GM12878 (cell line): ENCODE measurements around the gene KLF3. TPM values are rescaled to one million over a fixed set of nuclear protein-coding genes. Genes with fewer than 3 reads are reported as not detected.

Source experiments
- ATAC-seq: fragments of 200-7000 bp; cut with Tn5 transposase; 3 replicates; pipeline ENCODE4 v1.9.1; 2020; ENCODE audit warnings: mild to moderate bottlenecking, moderate library complexity
- BruUV-seq: library from RNA; stranded (reverse); fragments of 400-500 nt; replicated peaks from 2 replicates; lab custom pipeline; 2021; lab: Mats Ljungman, UMichigan
- CTCF ChIA-PET: fragments of 300-600 bp; sonication (Branson Sonifier 250); formaldehyde crosslinking; extraction: SDS; loops from one replicate; lab custom pipeline; 2021; ENCODE audit warnings: inconsistent platforms; lab: Yijun Ruan, JAX
- POLR2A ChIA-PET: fragments of 350-600 bp; formaldehyde crosslinking; extraction: SDS; loops from one replicate; lab custom pipeline; 2021; ENCODE audit warnings: inconsistent platforms; lab: Charles Lee
- RAD21 ChIA-PET: fragments of 300-600 bp; sonication (Branson Sonifier 250); formaldehyde crosslinking; loops from one replicate; lab custom pipeline; 2023; ENCODE audit warnings: antibody characterized with exemption; ENCODE audit not compliant: unreplicated experiment; lab: Charles Lee
- SMC1A ChIA-PET: fragments of 300-600 bp; sonication (Branson Sonifier 250); formaldehyde crosslinking; loops from one replicate; lab custom pipeline; 2023; ENCODE audit not compliant: unreplicated experiment, uncharacterized antibody; lab: Charles Lee
- DNase-seq: peaks from one replicate; pipeline ENCODE4 v3.0.0-alpha.2; 2011; ENCODE audit warnings: low read depth, low spot score
- FAIRE-seq: peaks from 3 replicates; lab custom pipeline; 2011; peaks lifted over from hg19 to GRCh38; lab: Jason Lieb, UNC
- H2AFZ ChIP-seq: 2 replicates; pipeline ENCODE4 v1.6.0; 2011; ENCODE audit warnings: low read depth, low read length, control low read depth; ENCODE audit not compliant: control insufficient read depth
- H3K27ac ChIP-seq: 2 replicates; pipeline ENCODE4 v1.5.1; 2011; ENCODE audit warnings: control low read depth; ENCODE audit not compliant: control insufficient read depth, insufficient read depth
- H3K27me3 ChIP-seq, 2 experiments: replicated peaks in 1 of 2; 2 replicates each; pipeline versions ENCODE4 v1.6.0 to v1.6.1; 2011; ENCODE audit warnings: low read length in 1 of 2; ENCODE audit not compliant: control insufficient read depth in 2 of 2, insufficient read depth in 2 of 2
- H3K36me3 ChIP-seq, 2 experiments: 2 replicates each; pipeline ENCODE4 v1.5.1; 2011; ENCODE audit warnings: low read length in 1 of 2; ENCODE audit not compliant: control insufficient read depth in 2 of 2, insufficient read depth in 2 of 2
- H3K4me1 ChIP-seq: 2 replicates; pipeline ENCODE4 v1.6.1; 2011; ENCODE audit warnings: mild to moderate bottlenecking, low read length, moderate library complexity, mixed read lengths; ENCODE audit not compliant: control insufficient read depth, insufficient read depth
- H3K4me2 ChIP-seq: 2 replicates; pipeline ENCODE4 v1.6.0; 2011; ENCODE audit warnings: control low read depth; ENCODE audit not compliant: control insufficient read depth, insufficient read depth
- H3K4me3 ChIP-seq: fragments of 200-600 bp; sonication (generic); 2 replicates; pipeline ENCODE4 v1.5.1; 2016
- H3K79me2 ChIP-seq: 2 replicates; pipeline ENCODE4 v1.6.0; 2011; ENCODE audit warnings: low read length; ENCODE audit not compliant: control insufficient read depth, insufficient read depth
- H3K9ac ChIP-seq: 2 replicates; pipeline ENCODE4 v1.8.0; 2011; ENCODE audit warnings: low read length, control low read depth, mixed read lengths; ENCODE audit not compliant: control insufficient read depth, insufficient read depth
- H3K9me3 ChIP-seq: replicated peaks from 3 replicates; pipeline ENCODE4 v1.5.1; 2011; ENCODE audit warnings: mild to moderate bottlenecking, low read length; ENCODE audit not compliant: control insufficient read depth, insufficient read depth
- H4K20me1 ChIP-seq: 2 replicates; pipeline ENCODE4 v1.6.0; 2011; ENCODE audit not compliant: control insufficient read depth, insufficient read depth
- BACH1 ChIP-seq: fragments of 450-650 bp; IDR thresholded peaks from 2 replicates; pipeline ENCODE4 v1.6.1; 2017; ENCODE audit warnings: mild to moderate bottlenecking, borderline replicate concordance
- CEBPZ ChIP-seq: fragments of 150-350 bp; IDR thresholded peaks from 2 replicates; pipeline ENCODE4 v1.6.1; 2016; ENCODE audit warnings: low read depth, low read length
- MTA3 ChIP-seq: IDR thresholded peaks from 2 replicates; pipeline ENCODE4 v1.6.1; 2012; ENCODE audit warnings: low read length, inconsistent platforms, borderline replicate concordance
- SKIL ChIP-seq: fragments of 450-650 bp; IDR thresholded peaks from 2 replicates; pipeline ENCODE4 v1.6.1; 2017; ENCODE audit warnings: mild to moderate bottlenecking, low read depth, inconsistent platforms; ENCODE audit not compliant: poor library complexity, severe bottlenecking
- SUZ12 ChIP-seq: fragments of 200-600 bp; sonication (generic); IDR thresholded peaks from one replicate; pipeline ENCODE4 v1.6.1; 2018; ENCODE audit warnings: antibody characterized with exemption, mild to moderate bottlenecking; ENCODE audit not compliant: unreplicated experiment
- USF1 ChIP-seq: IDR thresholded peaks from 2 replicates; pipeline ENCODE4 v1.6.1; 2011; ENCODE audit warnings: borderline replicate concordance, low read depth, mild to moderate bottlenecking, moderate library complexity, mixed read lengths, low read length; ENCODE audit not compliant: insufficient read depth; ENCODE audit errors: extremely low read length
- ZNF622 ChIP-seq: fragments of 450-650 bp; IDR thresholded peaks from 2 replicates; pipeline ENCODE4 v1.6.1; 2017; ENCODE audit warnings: mild to moderate bottlenecking, inconsistent platforms
- whole genome bisulfite sequencing: methylation state at CpG from one replicate; pipeline ENCODE4 v1.1.6; 2016; ENCODE audit warnings: low lambda C conversion rate; ENCODE audit not compliant: insufficient replicate concordance, insufficient coverage; ENCODE audit errors: missing lambda C conversion rate; 5-methylcytosine and 5-hydroxymethylcytosine counted together
- in situ Hi-C: fragments of 300-500 bp; cut with MboI; formaldehyde crosslinking; loops from 9 replicates; pipeline ENCODE4 v1.14.3; 2018; ENCODE audit warnings: mixed read lengths
- intact Hi-C: fragments of 100-400 bp; cut with micrococcal nuclease; formaldehyde crosslinking; loops from one replicate; pipeline ENCODE4 v1.14.2; 2022; ENCODE audit not compliant: unreplicated experiment
- polyA plus RNA-seq, 11 experiments: library from polyadenylated mRNA; depleted of rRNA in 4 of 11; unstranded in 6 of 11; stranded (reverse) in 5 of 11; fragments of >200 nt; fragmentation: Nextera tagmentation in 4 of 11; fragmentation: Illumina TruSeq in 1 of 11; extraction: Ambion mirVana in 4 of 11; extraction: Trizol in 1 of 11; gene quantifications; 1 replicate in 1 of 11; 2 replicates in 10 of 11; pipeline versions ENCODE4 v1.2.1 to v1.2.3, GENCODE V29; 2011 to 2016; ENCODE audit warnings: inconsistent platforms in 2 of 11, missing spikeins in 2 of 11, low read depth in 1 of 11
- total RNA-seq, 4 experiments: library from RNA; depleted of rRNA in 3 of 4; stranded (reverse); fragments of >200 nt in 3 of 4; fragmentation: Illumina TruSeq in 1 of 4; extraction: Trizol in 1 of 4; gene quantifications; 2 replicates each; pipeline versions ENCODE4 v1.2.1 to v1.2.3, GENCODE V29; 2013 to 2021

The KLF3 gene
- total and polyA plus RNA-seq, 10 of the 15 experiments (the other 5 are each of a cell fraction or from before 2014, with no cell fraction given), result 1.4 to 5.8 (median 2.1) TPM

- ChIA-PET RAD21 (no interaction called here), CTCF (interaction anchor here (1.5 kb wide), 1 partner anchor 80 kb away, joined by 3 read pairs; no protein-coding TSS in a partner anchor), SMC1A (interaction anchor here (1.0 kb wide), 1 partner anchor 38 kb away, joined by 3 read pairs; no protein-coding TSS in a partner anchor), POLR2A (no interaction called here)
- no peak for ATAC-seq
- TF ChIP-seq MTA3 (no peak), CEBPZ (no peak)
- 100% methylated on average over 1 of the region's 1 CpG for WGBS
- Histone ChIP-seq H3K9ac (no peak overlapping the region), H3K4me2 (no peak overlapping the region), H3K79me2 (no peaks in the 10 kb centered on the region), H3K4me3 (no peak overlapping the region), H3K27me3 (peaks cover 0 to 3% of the 10 kb centered on the region in 2 experiments; a peak in 1 of 4 replicates), H4K20me1 (no peaks in the 10 kb centered on the region), H3K36me3 (no peaks in the 10 kb centered on the region), H3K4me1 (no peaks in the 10 kb centered on the region), H3K9me3 (no peaks in the 10 kb centered on the region; the same call in 2 of the 3 replicates), H3K27ac (no peak overlapping the region), H2AFZ (no peak overlapping the region)
- intact Hi-C loops (no loop called here), in situ Hi-C loops (no loop called here)
- no TSS peak for BruUV-seq
- no peak for FAIRE-seq
- no peak for DNase-seq
These were observed 22.2 kb upstream of the KLF3 start for GRCh38 chr4:38641811-38642210.

GRCh38 chr4:38644201-38644600, 19.8 kb upstream of the KLF3 start:
- ATAC-seq (no peak), FAIRE-seq (no peak), DNase-seq (no peak)
- no peaks in the 10 kb centered on the region for H4K20me1 ChIP-seq
- peaks cover 0 to 3% of the 10 kb centered on the region in 2 experiments; a peak in 1 of 4 replicates for H3K27me3 ChIP-seq
- no peak overlapping the region for H3K9ac ChIP-seq
- no peak overlapping the region for H2AFZ ChIP-seq
- ChIA-PET RAD21 (no interaction called here), POLR2A (interaction anchor here (0.6 kb wide), 1 partner anchor 64 kb away, joined by 5 read pairs; no protein-coding TSS in a partner anchor), CTCF (no interaction called here), SMC1A (no interaction called here)
- H3K4me2 ChIP-seq, result no peak overlapping the region
- 56% methylated on average over 3 of the region's 3 CpGs for WGBS
- in situ Hi-C loops (no loop called here), intact Hi-C loops (no loop called here)
- H3K4me1 ChIP-seq, result no peaks in the 10 kb centered on the region
- H3K36me3 ChIP-seq, result no peaks in the 10 kb centered on the region
- no peak overlapping the region for H3K27ac ChIP-seq
- no TSS peak for BruUV-seq
- H3K79me2 ChIP-seq, result no peaks in the 10 kb centered on the region
- no peak overlapping the region for H3K4me3 ChIP-seq
- no peaks in the 10 kb centered on the region; the same call in 2 of the 3 replicates for H3K9me3 ChIP-seq
- TF ChIP-seq ZNF622 (no peak), USF1 (no peak), BACH1 (no peak), SKIL (no peak), SUZ12 (no peak)
